Ovary (tissue), 9 donors: ENCODE measurements around the gene KCNH8. TPM values are rescaled to one million over a fixed set of nuclear protein-coding genes. Genes with fewer than 3 reads are reported as not detected.

Experiments
- DNase-seq, 5 donors: peaks; one replicate each; pipeline ENCODE4 v3.0.0-alpha.2; 2019 to 2020
- H3K27ac ChIP-seq, 2 donors: fragments of 200-600 bp; one replicate each; pipeline versions ENCODE4 v1.5.1 to v1.8.0; 2019 to 2022
- H3K27me3 ChIP-seq: fragments of 200-600 bp; one replicate; pipeline ENCODE4 v1.8.0; 2022
- H3K36me3 ChIP-seq: fragments of 200-600 bp; sonication (generic); one replicate; pipeline ENCODE4 v1.5.1; 2019
- H3K4me1 ChIP-seq: one replicate; pipeline ENCODE4 v1.8.1; 2013; ENCODE audit warnings: mild to moderate bottlenecking, moderate library complexity; ENCODE audit not compliant: insufficient read depth
- H3K4me3 ChIP-seq: fragments of 200-600 bp; sonication (generic); one replicate; pipeline ENCODE4 v1.5.1; 2017
- H3K9me3 ChIP-seq, 2 donors: fragments of 200-600 bp in 1 of 2; sonication (generic) in 1 of 2; one replicate each; pipeline versions ENCODE4 v1.5.1 to v1.8.1; 2013 to 2019; ENCODE audit warnings: mild to moderate bottlenecking in 1 of 2, moderate library complexity in 1 of 2
- EP300 ChIP-seq: sonication (generic); formaldehyde crosslinking; IDR thresholded peaks from one replicate; pipeline ENCODE4 v1.6.1; 2017; ENCODE audit warnings: antibody characterized with exemption
- POLR2A ChIP-seq: fragments of 450-650 bp; IDR thresholded peaks from one replicate; pipeline ENCODE4 v1.6.1; 2017; ENCODE audit warnings: antibody characterized with exemption, mild to moderate bottlenecking, moderate library complexity
- WGBS, 3 donors: extraction: QIAGEN DNeasy Blood & Tissue Kit in 1 of 3; methylation state at CpG; one replicate each; pipeline versions ENCODE4 v1.1.5 to v1.1.7; 2013 to 2017; 5-methylcytosine and 5-hydroxymethylcytosine counted together
- intact Hi-C, 4 donors: fragments of 100-400 bp; cut with DNase I; formaldehyde crosslinking; loops; one replicate each; pipeline versions ENCODE4 v1.11.0 to v1.15.1; 2022 to 2023
- polyA plus RNA-seq, 2 donors: library from polyadenylated mRNA; stranded (reverse); fragments of 200-250 nt in 1 of 2; fragments of 350-450 nt in 1 of 2; fragmentation: Illumina TruSeq in 1 of 2; extraction: RNeasy Lipid Tissue Mini Kit (QIAGEN cat#74804) in 1 of 2; gene quantifications; one replicate each; pipeline ENCODE4 v1.2.3, GENCODE V29; 2013 to 2014
- total RNA-seq, 7 donors: library from RNA; depleted of rRNA in 2 of 7; stranded (reverse); fragments of >200 nt in 2 of 7; fragmentation: NEBNext Ultra II Directional in 3 of 7; extraction: Animal tissue kit (Norgen Biotek cat#: 25700) in 3 of 7; gene quantifications; one replicate each; pipeline versions ENCODE4 v1.1.0 to v1.2.4, GENCODE V29; 2016 to 2023
- TF ChIP-seq, protein P1 (sequence below), 3 donors: fragments of 450-650 bp in 2 of 3; fragments of 200-600 bp in 1 of 3; IDR thresholded peaks; one replicate each; pipeline versions ENCODE4 v1.5.1 to v1.8.0; 2016 to 2022; ENCODE audit warnings: antibody characterized with exemption in 3 of 3, mild to moderate bottlenecking in 1 of 3
- donor health status: DM: no; HTN: no; CAD: no; lungs with moderate emphysema.
- donor health status: DM: no; HTN: no; CAD: no.
- donor health status: Bipolar disorder and iron deficiency.
- donor health status: DM: yes; HTN: yes; CAD: no.
- donor health status: DM: no; HTN: no; CAD: no.
- donor health status: DM: yes; HTN: yes; CAD: no.

Gene KCNH8
- total and polyA plus RNA-seq, 9 donors: 0.05 to 1.4 (median 0.17) TPM; not detected in 1

- H3K9me3 ChIP-seq: no peaks in the 10 kb centered on the region
- H3K27ac ChIP-seq: no peak overlapping the region
- DNase-seq: no peak
- intact Hi-C loops: no loop called here
- no peak overlapping the region for H3K4me3 ChIP-seq
- H3K4me1 ChIP-seq: no peaks in the 10 kb centered on the region
- TF ChIP-seq EP300 (no peak), POLR2A (no peak)
- TF ChIP-seq, protein P1, sequence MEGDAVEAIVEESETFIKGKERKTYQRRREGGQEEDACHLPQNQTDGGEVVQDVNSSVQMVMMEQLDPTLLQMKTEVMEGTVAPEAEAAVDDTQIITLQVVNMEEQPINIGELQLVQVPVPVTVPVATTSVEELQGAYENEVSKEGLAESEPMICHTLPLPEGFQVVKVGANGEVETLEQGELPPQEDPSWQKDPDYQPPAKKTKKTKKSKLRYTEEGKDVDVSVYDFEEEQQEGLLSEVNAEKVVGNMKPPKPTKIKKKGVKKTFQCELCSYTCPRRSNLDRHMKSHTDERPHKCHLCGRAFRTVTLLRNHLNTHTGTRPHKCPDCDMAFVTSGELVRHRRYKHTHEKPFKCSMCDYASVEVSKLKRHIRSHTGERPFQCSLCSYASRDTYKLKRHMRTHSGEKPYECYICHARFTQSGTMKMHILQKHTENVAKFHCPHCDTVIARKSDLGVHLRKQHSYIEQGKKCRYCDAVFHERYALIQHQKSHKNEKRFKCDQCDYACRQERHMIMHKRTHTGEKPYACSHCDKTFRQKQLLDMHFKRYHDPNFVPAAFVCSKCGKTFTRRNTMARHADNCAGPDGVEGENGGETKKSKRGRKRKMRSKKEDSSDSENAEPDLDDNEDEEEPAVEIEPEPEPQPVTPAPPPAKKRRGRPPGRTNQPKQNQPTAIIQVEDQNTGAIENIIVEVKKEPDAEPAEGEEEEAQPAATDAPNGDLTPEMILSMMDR (IDR thresholded peaks at IDR 0.05): no peak
- H3K36me3 ChIP-seq: no peaks in the 10 kb centered on the region
- H3K27me3 ChIP-seq: no peaks in the 10 kb centered on the region
- WGBS, 3 donors: 79 to 84% (median 79%) methylated on average over 1 of the region's 1 CpG
These were observed 209.6 kb downstream of the KCNH8 start for GRCh38 chr3:19357947-19358346.

GRCh38 chr3:19363071-19363470 lies 214.8 kb downstream of the KCNH8 start:
- H3K4me3 ChIP-seq: no peak overlapping the region
- no peak overlapping the region for H3K27ac ChIP-seq
- WGBS, 3 donors: 92 to 96% (median 92%) methylated on average over 1 of the region's 1 CpG
- intact Hi-C loops: no loop called here
- H3K36me3 ChIP-seq: no peaks in the 10 kb centered on the region
- TF ChIP-seq EP300 (no peak), POLR2A (no peak)
- TF ChIP-seq, protein P1 (IDR thresholded peaks at IDR 0.05): no peak
- H3K9me3 ChIP-seq: no peaks in the 10 kb centered on the region
- no peaks in the 10 kb centered on the region for H3K27me3 ChIP-seq
- no peaks in the 10 kb centered on the region for H3K4me1 ChIP-seq
- no peak for DNase-seq

GRCh38 chr3:19364148-19364547 lies 215.8 kb downstream of the KCNH8 start:
- no peak overlapping the region for H3K27ac ChIP-seq
- H3K4me1 ChIP-seq: no peaks in the 10 kb centered on the region
- H3K4me3 ChIP-seq: no peak overlapping the region
- H3K9me3 ChIP-seq: no peaks in the 10 kb centered on the region
- 89 to 91% (median 89%) methylated on average over 8 of the region's 8 CpGs for WGBS, 3 donors
- no peaks in the 10 kb centered on the region for H3K27me3 ChIP-seq
- no peaks in the 10 kb centered on the region for H3K36me3 ChIP-seq
- DNase-seq: no peak
- intact Hi-C loops: no loop called here
- no peak for TF ChIP-seq EP300

- intact Hi-C loops: no loop called here
- TF ChIP-seq EP300: no peak
- TF ChIP-seq, protein P1 (IDR thresholded peaks at IDR 0.05): no peak
- TF ChIP-seq POLR2A: no peak
- WGBS, 3 donors: 79 to 82% (median 82%) methylated on average over 6 of the region's 6 CpGs
- Histone ChIP-seq H3K9me3 (no peaks in the 10 kb centered on the region), H3K4me3 (no peak overlapping the region), H3K27ac (no peak overlapping the region), H3K27me3 (no peaks in the 10 kb centered on the region), H3K4me1 (no peaks in the 10 kb centered on the region), H3K36me3 (no peaks in the 10 kb centered on the region)
- no peak for DNase-seq
These were observed 217.2 kb downstream of the KCNH8 start for GRCh38 chr3:19365471-19365870.

DNA sequence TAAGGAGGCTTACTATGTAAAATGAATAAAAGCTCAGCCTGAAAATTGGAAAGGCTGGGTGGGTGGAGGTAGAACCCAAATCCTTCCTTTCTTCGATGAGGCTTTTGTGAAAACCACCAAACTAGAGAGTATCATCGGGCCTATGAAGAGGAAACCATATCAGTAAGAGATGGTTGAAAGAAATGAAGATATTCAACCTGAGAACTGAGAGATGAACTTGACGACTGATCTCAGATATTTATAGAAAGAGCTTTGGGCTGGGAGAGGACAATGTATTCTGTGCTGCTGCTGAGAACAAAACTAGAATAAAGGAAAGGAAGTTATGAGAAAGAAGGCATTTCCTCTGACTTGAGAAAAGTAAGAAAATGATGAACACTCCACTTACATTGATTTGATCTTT lies 236.6 kb downstream of the KCNH8 start:
- Histone ChIP-seq H3K9me3 (no peaks in the 10 kb centered on the region), H3K27me3 (no peaks in the 10 kb centered on the region), H3K27ac (no peak overlapping the region), H3K36me3 (no peaks in the 10 kb centered on the region), H3K4me1 (no peaks in the 10 kb centered on the region), H3K4me3 (no peak overlapping the region)
- 74 to 87% (median 82%) methylated on average over 3 of the region's 3 CpGs for WGBS, 3 donors
- TF ChIP-seq EP300 (no peak), POLR2A (no peak)
- TF ChIP-seq, protein P1 (IDR thresholded peaks at IDR 0.05): no peak
- no peak for DNase-seq
- intact Hi-C loops: no loop called here
